CD4-positive, alpha-beta T cell treated with Interleukin-2 at 100 ng/mL for 4 hours (primary cell): ENCODE data around the gene BRME1.
A peak's percentile ranks its signal among the peaks of the same experiment; 100 is the strongest.

ENCODE experiments used
- DNase-seq: peaks from one replicate; pipeline ENCODE4 v3.0.0-alpha.2; 2020; ENCODE audit warnings: low spot score

Gene BRME1

DNA sequence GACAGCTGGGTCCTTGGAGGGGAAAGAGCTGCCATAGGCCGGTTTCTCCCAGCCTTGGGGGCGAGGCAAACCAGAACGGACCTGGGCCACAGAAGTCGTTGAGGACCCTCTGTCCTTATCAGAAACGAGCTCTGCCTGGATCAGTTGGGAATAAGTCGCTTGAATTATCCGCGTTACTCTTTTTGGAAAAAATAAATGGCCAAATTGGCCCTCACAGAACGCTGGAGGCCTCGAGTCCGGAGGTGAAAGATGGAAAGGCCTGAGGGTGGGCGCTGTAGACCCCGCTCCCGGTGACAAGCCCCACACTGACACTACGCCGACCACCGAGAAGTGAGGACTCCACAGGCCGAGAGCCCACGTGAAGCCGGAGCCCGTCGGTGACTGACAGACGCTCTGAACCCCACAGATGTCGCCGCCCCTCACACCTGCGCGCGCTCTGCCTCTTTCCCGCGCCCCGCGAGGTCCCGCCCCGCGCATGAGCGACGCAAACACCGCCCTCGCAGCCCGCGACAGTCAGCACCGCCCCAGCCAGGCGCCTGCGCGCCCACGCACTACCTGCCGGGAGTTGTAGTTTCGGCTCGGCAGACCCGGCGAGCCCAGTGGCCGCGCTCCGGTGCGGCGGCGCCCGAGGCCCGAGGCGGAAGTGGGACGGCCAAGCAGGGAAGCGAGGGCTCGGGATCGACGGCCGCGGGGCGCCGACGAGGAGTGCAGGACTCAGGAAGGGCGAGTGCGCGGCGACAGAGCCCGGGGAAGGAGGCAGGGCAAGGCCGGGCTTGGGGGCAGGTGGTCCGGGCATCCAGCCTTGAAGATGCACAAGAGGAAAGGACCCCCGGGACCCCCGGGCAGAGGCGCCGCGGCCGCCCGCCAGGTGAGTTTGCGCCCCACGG is at the start of gene BRME1, which contains the start of gene CC2D1A:
TSS of gene BRME1 (minus strand) at position 484 of the 887 bp plus-strand sequence. CDS start 1,225 bp downstream, outside the sequence.
TSS of gene CC2D1A (plus strand) at position 568 of the 887 bp plus-strand sequence. CDS start at position 809, 241 bp downstream.
- DNase-seq: peak; percentile 93

DNA sequence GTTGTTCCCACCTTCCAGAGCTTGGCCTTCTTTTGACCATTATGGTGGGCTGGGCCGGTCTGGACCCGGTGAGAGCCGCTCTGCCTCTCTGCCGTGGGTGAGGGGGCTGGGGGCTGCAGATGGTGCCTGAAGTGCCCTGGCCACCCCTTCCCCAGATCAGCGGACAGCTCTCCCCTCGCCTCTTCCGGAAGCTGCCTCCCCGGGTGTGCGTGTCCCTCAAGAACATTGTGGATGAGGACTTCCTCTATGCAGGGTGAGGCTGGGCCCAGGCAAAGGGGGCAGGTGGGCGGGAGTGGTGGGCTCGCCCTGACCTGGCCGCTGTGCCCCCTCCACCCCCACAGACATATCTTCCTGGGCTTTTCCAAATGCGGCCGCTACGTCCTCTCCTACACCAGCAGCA is 48.3 kb upstream of the BRME1 start:
- no peak for DNase-seq

DNA sequence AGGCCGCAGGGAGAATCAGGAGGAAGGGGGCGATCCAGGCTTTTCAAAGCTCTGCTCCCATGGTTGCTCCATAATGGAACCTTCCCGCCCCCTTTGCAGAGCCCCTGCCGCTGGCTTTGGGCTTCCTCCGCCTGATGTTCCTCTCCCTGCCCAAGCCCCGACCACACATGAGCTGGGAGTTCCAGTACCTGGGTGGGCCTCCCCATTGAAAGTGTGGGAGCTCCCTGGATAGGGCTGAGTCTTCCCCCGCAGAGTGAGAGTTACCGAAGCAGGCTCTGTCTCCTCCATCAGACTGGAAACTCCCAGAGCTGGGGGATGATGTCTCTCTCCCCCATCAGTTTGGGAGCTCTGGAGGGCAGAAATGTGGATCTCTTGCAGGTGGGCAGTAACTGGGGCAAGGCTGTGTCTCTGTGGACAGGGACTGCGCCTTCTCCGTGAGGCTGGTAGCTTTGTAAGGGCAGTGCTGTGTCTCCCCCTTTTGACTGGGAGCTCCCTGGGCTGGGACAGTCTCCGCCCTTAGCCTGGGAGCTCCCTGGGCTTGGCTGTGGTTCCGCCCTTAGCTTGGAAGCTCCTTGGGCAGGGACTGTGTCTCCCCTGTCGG is 47.1 kb upstream of the BRME1 start:
- no peak for DNase-seq

DNA sequence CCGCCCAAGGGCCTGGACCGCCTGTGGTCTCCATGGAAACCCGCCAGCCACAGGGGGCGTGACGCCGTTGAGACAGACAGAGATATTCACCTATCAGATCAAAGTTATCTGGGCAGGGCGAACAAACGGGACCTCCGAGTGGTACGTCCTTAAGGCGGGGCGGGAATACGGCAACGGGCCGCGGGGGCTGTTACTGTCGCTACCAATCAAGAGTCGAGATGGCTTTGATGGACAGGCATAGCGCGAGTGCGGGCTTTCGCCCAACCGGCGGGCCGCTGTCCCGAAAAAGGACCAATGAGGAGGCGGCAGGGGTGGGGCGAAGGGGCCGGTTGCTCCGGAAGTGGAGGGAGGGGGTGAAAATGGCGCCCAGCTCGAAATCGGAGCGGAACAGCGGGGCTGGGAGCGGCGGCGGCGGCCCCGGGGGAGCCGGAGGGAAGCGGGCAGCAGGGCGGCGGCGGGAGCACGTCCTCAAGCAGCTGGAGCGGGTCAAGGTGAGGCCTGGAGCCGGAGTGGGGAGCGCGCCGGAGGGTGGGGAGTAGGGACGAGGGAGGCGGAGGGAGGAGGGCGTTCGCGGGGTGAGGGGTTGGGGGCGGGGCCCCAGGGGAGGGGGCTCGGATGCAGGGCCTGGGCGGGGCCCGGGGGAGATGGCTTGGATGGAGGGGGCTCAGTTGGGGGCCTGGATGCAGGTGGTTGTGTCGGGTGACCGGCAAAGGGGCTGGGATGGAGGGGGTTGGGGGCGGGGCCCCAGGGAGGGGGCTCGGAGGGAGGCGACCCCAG is 46.4 kb upstream of the BRME1 start, which contains the start of gene DCAF15:
TSS of gene DCAF15 (plus strand) at position 356 of the 777 bp plus-strand sequence. CDS start at position 360, 4 bp downstream.
- peak; percentile 100 for DNase-seq

DNA sequence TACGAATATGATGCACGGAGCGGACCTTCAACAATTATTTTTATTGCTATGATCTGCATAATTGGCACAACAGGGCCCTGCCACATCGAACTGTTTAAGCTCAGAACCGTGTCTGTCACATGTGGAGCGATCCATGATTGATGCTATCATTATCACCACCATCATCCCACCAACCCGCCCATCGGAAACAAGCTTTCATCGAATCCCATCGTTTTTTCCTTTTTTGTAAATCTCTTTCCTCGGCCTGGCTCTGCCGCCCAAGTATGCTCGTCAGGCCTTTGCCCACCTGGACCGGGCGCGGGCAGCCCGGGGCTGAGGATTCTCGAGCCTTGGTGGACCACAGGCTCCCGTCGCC is 45.9 kb upstream of the BRME1 start:
- no peak for DNase-seq

DNA sequence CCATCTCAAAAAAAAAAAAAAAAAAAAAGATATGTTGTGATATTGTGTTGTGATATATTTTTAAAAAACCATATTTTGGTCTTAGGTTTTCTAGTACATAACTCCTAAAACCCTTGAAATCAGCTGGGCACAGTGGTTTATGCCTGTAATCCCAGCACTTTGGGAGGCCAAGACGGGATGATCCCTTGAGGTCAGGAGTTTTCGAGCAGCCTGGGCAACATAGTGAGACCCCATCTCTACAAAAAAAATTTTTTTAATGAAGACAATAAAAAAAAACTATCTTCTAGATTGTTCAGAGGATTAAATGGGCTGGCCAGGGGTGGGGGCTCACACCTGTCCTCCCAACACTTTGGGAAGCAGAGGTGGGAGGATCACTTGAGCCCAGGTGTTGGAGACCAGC is 45.1 kb upstream of the BRME1 start:
- no peak for DNase-seq

DNA sequence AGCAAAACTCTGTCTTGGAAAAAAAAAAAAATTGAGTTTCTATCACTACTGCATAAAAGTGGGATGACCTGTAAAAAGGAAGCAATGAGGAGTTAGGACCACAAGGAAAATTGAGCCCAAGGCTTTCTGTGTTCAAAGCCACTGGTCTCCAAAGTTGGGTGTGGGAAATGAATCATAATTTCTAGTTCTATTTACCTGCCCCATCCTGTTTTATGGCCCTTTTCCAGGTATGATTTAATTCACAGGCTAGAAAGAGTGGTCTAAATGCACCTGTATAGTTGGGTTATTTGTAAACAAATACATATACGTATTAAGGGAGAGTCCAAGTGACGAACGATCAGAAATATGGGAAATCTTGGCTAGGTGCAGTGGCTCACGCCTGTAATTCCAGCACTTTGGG is 40.5 kb upstream of the BRME1 start:
- DNase-seq: no peak

DNA sequence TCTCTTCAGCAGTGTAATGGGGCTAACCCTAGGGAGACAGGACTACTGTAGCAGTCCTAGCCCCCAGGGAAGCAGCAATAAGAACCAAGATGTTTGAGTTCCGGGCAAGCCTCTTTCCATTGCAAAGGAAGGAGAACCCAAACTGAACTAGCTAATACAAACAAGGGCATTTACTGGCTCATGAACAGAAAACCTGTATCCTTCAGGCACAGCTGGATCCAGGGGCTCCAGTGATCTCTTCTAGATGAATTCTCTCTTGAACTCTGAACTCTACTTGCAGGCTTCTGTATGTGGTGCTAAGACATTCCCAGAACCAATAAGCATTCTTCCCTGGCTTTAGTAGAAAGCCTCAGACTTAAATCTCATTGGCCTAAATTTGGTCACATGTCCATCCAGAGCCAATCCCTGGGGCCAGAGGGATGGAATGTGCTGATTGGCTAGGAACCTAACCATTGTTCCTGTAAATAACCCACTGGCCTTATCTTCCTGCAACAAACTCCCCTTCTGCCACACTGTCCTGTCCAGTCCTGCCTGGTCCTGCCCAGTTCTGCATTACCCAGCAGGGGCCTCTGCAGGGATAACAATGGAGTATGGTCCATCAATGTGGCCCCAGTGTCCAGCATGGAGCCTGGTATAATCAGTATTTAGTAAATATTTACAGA is 36.2 kb upstream of the BRME1 start:
- DNase-seq: no peak

DNA sequence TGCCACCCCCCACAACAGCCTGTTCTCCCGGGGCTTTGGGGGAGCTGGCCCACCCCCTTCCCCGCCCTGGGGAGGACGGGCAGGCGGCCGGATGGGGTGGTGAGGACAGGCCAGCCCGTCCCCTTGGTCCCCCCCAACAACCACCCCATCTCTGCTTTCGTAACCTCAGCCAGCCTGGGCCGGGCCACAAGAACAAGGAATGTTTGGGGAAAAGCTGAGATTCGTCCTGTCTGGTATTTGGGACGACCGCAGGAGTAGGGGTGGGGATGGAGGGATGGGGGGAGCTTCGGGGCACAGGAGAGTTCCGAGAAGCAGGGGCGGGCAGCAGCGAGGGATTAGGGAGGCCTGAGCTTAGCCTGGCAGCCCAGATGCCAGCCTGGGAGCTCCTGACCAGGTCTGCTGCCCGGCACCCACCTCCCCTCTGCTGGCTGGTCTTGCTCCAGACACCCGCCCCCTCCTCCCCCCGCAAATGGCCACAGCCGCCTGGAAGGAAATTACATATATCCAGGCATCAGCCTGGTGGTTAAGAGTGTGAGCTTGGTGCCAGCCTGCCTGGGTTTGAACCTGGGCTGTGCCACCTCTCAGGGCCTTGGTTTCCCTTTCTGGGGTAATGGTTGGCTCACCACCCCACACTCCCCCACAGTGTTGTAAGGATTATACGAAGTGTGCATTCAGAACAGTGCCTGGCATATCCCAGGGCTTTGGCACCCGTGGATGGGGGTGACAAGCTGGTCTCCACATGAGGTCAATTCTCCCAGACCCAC is 32.6 kb upstream of the BRME1 start, which contains the start of gene PODNL1:
TSS of gene PODNL1 (minus strand) at position 117 of the 764 bp plus-strand sequence. CDS start 236 bp downstream, outside the sequence.
- no peak for DNase-seq

DNA sequence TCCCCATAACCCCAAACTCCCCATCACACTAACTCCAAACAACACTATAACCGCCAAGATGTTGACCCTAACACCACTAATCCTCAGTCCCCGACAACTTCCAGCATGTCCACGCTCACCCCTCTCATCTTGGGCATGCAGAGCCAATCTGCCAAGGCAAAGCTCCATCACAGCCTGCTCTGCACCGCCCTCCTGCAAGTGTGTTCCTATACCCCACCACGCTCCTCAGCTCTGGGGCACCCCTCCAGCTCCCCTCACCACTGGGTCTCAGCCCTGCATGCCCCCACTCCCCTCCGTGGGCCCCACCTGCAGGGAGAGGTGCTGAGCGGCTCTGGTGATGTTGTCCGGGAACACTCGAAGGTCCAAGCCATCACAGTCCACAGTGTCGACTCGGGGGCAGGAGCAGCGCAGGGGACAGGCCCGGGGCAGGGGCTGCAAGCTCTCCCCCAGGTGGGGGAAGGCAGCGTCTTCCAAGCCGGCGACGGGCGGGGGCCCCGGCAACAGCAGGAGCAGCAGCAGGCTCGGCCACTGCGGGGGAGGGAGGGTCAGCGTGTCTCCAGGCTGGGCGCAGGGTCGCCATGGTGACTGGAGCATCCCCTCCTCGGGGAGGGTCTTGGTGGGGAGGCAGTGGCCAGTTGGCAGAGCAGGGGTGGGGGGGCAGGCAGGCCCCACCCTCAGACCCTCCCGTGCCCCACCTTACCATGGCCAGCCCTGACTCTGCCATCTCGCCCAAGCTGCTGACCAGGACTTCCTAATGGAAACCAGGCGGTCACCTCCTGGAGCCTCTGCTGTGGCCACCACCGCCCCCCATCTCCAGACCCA is 31.8 kb upstream of the BRME1 start:
- DNase-seq: no peak

DNA sequence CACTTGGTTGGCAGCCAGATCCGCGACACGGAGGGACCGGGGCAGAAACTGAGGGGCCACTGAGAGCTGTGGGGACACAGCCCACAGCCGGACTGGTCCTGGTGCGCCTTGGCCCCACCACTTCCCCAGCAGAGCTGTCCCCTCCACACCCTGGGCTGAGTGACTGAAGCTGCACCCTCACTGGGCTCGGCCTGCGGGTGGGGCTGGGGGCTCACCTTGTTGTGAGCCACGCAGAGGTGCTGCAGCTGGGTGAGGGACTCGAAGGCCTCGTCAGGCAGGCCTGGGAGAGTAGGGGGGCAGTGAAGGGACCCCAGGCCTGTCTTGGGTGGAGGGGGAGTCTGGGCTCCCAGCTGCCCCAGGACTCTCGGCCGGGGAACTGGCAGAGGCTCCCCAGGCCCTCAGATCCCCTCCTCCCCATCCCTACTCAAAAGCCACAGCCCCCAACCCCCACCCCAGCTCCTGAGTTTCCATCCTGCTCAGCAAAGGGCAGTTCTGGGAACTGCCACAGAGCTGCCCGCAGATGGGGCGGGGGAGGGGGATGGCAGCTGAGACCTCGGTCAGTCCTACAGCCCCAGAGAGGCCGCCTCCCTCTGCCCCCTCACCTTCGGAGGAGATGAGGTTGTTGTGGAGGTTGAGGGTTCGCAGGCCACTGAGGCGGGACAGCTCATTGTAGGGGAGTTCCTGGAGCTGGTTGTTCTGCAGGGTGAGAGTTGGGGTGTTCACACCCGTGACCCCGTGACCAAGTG is 30.0 kb upstream of the BRME1 start:
- DNase-seq: no peak

DNA sequence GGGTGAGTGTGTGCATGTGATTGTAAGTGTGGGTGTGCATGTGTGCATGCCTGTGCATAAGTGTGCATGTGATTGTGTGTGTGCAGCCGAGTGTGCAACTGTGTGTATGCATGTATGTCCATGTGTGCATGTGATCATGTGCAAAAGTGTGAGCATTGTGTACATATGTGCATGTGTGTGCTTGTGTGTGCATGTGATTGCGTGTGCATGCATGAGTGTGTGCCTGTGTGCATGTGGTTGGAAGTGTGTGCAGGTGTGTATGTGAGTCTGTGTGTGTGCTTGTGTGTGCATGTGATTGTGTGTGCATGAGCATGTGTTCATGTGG is 28.8 kb upstream of the BRME1 start:
- DNase-seq: no peak

DNA sequence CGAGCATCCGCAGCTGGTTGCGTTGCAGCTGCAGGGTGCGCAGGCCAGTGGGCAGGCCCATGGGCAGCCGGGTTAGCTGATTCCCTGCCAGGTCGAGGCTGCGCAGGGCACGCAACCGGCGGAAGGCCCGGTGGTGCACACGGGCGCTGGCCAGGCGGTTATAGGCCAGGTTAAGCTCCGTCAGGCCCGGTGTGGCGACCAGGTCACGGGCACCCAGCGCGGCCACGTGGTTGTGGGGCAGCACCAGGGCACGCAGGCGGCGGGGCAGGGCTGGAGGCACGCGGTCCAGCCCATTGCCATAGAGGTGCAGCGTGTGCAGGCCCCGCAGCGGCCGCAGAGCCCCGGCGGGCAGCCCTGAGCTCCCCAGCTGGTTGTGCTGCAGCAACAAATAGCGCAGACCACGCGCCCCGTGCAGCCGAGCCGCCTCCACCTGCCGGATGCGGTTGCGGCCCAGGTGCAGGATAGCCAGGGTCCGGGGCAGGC is 27.0 kb upstream of the BRME1 start:
- DNase-seq: no peak

DNA sequence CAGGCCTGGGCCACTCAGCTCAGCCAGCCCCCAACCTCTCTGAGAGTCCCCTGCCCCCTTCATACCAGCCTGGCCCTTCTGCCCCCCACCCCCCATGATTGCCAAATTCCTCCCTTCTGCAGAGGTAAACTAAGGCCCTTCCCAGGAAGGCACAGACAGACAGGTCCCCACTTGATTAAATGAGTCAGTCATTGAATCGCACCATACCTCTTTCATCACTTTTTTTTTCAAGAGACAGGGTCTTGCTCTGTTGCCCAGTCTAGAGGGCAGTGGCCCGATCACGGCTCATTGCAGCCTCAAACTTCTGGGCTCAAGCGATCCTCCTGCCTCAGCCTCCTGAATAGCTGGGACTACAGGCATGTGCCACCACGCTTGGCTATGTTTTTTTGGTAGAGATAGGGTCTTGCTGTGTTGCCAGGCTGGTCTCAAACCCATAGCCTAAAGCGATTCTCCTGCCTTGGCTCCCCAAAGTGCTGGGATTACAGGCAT is 26.3 kb upstream of the BRME1 start:
- no peak for DNase-seq

DNA sequence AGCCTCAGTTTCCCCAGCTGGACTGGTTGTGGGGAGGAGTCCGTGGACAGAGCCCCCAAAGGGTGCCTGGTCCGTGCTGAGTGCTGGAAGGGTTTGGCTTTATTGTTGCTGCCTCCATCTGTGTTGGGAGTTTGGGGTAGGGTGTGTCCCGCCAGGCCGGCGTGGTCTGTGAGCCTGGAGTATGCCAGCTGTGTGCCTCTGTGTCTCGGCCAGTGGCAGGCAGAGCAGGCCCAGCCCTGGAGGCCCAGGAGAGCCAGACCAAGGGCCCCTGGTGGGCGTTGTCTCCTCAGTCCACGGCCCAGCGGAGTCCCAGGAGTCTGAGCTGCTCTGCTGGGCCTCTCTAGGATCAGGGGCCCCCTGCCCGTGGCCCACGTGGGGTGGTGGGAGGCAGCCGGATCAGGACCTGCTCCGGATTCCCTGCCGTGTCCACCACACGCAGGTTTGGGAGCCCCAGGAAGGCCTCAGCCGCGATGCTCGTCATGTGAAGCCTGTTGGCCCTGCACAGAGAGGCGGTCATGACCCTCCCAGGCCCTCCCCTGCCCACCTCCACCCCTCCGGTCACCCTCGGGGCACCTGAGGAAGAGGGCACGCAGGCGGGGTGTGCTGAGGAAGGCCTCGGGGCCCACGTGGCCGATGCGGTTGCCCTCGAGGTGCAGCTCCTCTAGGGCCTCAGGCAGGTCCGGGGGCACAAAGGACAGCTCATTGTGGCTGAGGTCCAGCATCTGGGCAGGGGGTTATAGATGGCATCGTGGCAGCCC is 25.7 kb upstream of the BRME1 start:
- no peak for DNase-seq

DNA sequence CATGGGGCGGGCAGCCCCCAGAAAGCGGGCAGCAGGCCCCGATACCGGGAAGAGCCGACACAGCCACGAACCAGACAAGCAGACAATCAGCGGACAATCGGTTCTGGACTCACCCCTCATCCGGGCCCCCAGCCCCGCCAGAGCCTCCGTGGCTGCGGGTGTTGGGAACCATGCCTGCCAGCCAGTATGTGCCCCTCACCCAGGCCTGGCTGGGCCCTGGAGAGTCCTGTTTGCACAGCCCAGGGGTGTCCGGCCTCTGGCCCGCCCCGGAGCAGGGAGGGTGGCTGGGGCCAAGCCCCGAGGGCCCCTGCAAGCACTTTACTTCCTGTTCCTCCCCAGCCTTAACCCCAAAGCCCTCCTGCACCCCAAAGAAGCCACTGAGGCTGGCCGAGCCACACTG is 24.5 kb upstream of the BRME1 start:
- no peak for DNase-seq

DNA sequence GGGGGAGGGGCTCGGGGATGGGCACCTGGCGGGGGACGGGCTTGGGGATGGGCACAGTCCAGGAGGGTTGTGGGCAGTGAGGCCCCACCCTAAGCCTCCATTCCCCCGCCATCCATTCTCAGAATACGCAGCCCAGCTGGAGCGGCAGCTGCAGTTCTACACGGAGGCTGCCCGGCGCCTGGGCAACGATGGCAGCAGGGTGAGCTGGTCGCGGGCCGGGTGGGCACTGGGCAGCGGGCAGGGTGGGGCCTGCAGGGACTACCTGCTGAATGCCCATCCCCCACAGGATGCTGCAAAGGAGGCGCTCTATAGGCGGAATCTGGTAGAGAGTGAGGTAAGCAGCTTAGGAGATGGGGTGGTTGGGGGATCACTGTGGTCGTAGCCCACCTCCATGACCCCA is 24.0 kb upstream of the BRME1 start:
- DNase-seq: no peak

DNA sequence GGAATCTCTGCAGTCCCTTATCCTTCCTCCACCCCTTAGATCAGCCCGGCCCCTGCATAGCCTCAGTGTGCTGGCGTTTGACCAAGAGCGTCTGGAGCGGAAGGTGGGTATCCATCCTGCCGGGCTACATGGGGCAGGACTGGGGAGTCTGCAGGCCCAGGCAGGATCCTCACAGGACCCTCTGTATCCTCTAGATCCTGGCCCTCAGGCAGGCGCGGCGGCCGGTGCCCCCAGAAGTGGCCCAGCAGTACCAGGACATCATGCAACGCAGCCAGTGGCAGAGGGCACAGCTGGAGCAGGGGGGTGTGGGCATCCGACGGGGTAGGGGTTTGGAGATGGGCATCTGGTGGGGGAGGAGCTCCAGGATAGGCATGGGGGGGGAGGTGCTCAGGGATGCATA is 23.4 kb upstream of the BRME1 start:
- no peak for DNase-seq

DNA sequence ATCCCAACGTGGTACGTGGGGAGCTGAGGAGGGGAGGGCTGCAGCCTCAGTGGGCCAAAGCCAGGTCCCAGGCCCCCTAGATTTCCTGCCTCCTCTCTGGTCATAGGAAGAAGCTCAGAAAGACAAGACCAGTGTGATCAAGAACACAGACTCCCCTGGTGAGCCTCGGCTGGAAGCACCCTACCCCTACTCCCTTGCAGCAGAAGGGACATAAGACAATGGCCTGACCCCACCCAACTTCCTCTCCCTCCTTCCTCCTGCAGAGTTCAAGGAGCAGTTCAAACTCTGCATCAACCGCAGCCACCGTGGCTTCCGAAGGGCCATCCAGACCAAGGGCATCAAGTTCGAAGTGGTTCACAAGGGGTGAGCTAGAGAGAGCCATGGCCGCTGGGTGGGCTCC is 20.8 kb upstream of the BRME1 start:
- DNase-seq: no peak
